ENCODE measurements around the gene THSD7B.

The THSD7B gene

DNA sequence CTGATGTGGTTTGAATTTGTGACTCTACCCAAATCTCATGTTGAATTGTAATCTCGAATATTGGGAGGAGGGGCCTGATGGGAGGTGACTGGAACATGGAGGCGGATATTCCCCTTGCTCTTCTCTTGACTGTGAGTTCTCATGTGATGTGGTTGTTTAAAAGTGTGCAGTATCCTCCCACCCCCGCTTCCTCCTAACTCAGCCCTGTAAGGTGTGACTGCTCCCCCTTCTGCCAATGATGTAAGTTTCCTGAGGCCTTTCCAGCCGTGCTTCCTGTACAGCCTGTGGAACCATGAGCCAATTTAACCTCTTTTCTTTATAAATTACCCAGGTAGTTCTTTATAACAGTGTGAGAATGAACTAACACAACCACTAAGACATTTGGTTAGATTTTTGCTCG, 458.4 kb downstream of the THSD7B start:
- TF ChIP-seq FOXP2 (optimal IDR thresholded peaks at IDR 0.05; ENCODE audit: control extremely low read depth, extremely low read length, insufficient read depth), result no peak
- no peak for TF ChIP-seq EZH2 (IDR thresholded peaks at IDR 0.05)
- TF ChIP-seq POLR2AphosphoS5 (IDR thresholded peaks at IDR 0.05; ENCODE audit: borderline replicate concordance, low read depth, low read length), result no peak
- Histone ChIP-seq H3K36me3 (ENCODE audit: insufficient read depth, low read length) (no peaks in the 10 kb centered on the region), H3K27ac (no peak overlapping the region), H3K9me3 (ENCODE audit: low read depth, low read length) (no peaks in the 10 kb centered on the region), H3K9ac (ENCODE audit: insufficient read length) (no peak overlapping the region), H3K4me3 (no peak overlapping the region)
- DNase-seq (ENCODE audit: low read depth, low spot score), result no peak

DNA sequence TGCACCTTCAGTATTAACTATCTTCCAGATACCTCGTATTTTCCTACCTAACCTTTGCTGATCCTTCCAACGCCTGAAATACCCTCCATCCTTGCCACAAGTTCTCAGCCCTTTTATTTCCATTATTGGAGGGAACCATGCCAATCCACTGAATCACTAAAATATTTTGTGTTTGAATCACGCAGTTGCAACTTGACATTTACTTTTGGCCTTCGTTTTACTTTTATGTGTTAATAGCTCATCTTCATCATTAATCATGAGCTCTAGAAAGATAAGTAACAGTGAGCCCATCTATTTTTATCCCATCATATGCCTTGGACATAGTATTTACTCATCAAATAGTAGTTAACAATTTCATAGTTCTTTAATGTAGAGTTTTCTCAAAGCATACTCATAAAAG, 463.2 kb downstream of the THSD7B start:
- no peaks in the 10 kb centered on the region for H3K9me3 ChIP-seq (ENCODE audit: low read depth, low read length)
- H3K36me3 ChIP-seq (ENCODE audit: insufficient read depth, low read length), result no peaks in the 10 kb centered on the region
- no peak for DNase-seq (ENCODE audit: low read depth, low spot score)
- TF ChIP-seq FOXP2 (optimal IDR thresholded peaks at IDR 0.05; ENCODE audit: control extremely low read depth, extremely low read length, insufficient read depth) (no peak), EZH2 (IDR thresholded peaks at IDR 0.05) (no peak), POLR2AphosphoS5 (IDR thresholded peaks at IDR 0.05; ENCODE audit: borderline replicate concordance, low read depth, low read length) (no peak)
- no peak overlapping the region for H3K4me3 ChIP-seq
- no peak overlapping the region for H3K9ac ChIP-seq (ENCODE audit: insufficient read length)
- no peak overlapping the region for H3K27ac ChIP-seq

DNA sequence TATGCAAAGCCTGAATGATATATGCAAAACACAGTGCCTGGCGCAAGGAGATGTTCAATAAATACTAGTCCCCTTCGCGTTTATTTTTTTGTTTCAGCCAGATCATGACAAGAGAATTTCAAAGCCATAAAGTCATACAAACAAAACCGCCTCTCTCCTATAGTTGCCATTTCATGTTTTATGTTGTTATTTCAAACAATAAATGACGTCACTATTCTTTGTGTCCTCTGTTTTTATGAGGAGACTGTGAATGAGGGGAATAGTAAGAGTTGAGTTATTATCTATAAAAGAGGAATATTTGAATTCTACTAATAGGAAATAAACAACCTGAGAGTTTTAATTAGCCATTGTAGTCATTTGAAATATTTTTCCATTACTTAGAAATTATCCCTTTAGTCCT, 464.5 kb downstream of the THSD7B start:
- no peak overlapping the region for H3K27ac ChIP-seq
- H3K9me3 ChIP-seq (ENCODE audit: low read depth, low read length), result no peaks in the 10 kb centered on the region
- TF ChIP-seq POLR2AphosphoS5 (IDR thresholded peaks at IDR 0.05; ENCODE audit: borderline replicate concordance, low read depth, low read length) (no peak), EZH2 (IDR thresholded peaks at IDR 0.05) (no peak), FOXP2 (optimal IDR thresholded peaks at IDR 0.05; ENCODE audit: control extremely low read depth, extremely low read length, insufficient read depth) (no peak)
- no peak overlapping the region for H3K4me3 ChIP-seq
- no peaks in the 10 kb centered on the region for H3K36me3 ChIP-seq (ENCODE audit: insufficient read depth, low read length)
- no peak for DNase-seq (ENCODE audit: low read depth, low spot score)
- no peak overlapping the region for H3K9ac ChIP-seq (ENCODE audit: insufficient read length)

DNA sequence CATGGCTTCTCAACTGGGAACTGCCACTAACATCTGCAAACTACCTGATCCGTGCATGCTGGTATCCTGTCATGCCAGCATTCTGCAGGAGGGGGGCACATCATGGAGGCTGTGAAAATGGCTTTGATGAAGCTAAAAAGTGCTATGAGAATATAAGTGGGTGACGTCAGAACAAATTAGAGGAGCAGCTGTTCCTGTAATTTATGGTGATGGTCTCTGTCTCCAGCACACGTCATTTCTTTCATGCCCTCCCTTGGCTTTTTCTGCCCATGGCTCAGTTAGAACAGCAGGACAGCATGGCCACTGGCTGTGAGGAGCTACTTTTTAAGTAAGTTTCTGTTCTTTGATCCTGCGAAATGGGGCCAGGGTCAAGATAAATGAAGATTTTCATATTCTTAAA, 466.3 kb downstream of the THSD7B start:
- no peak overlapping the region for H3K9ac ChIP-seq (ENCODE audit: insufficient read length)
- no peak overlapping the region for H3K4me3 ChIP-seq
- H3K36me3 ChIP-seq (ENCODE audit: insufficient read depth, low read length), result no peaks in the 10 kb centered on the region
- no peak for TF ChIP-seq FOXP2 (optimal IDR thresholded peaks at IDR 0.05; ENCODE audit: control extremely low read depth, extremely low read length, insufficient read depth)
- TF ChIP-seq EZH2 (IDR thresholded peaks at IDR 0.05), result no peak
- no peak for TF ChIP-seq POLR2AphosphoS5 (IDR thresholded peaks at IDR 0.05; ENCODE audit: borderline replicate concordance, low read depth, low read length)
- DNase-seq (ENCODE audit: low read depth, low spot score), result no peak
- H3K9me3 ChIP-seq (ENCODE audit: low read depth, low read length), result no peaks in the 10 kb centered on the region
- no peak overlapping the region for H3K27ac ChIP-seq

DNA sequence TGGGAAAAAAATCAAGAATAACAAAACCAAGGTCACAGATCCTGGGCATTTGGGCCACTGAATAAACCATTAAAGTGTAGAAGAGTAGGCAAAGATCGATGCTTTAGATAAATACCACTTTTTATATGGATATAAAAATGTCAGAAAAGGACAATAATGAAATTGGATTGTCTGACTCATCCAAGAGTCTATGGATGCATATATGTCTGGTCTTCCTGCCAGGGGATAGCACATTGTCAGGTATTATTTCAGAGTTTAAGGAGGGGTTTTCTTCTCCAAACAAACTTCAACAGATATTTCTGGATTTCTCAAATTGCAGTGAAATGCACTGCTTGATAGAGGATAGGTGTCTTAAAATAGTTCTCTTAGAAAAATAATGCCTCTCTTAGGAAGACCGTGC, 466.7 kb downstream of the THSD7B start:
- TF ChIP-seq FOXP2 (optimal IDR thresholded peaks at IDR 0.05; ENCODE audit: control extremely low read depth, extremely low read length, insufficient read depth) (no peak), POLR2AphosphoS5 (IDR thresholded peaks at IDR 0.05; ENCODE audit: borderline replicate concordance, low read depth, low read length) (no peak), EZH2 (IDR thresholded peaks at IDR 0.05) (no peak)
- Histone ChIP-seq H3K4me3 (no peak overlapping the region), H3K36me3 (ENCODE audit: insufficient read depth, low read length) (no peaks in the 10 kb centered on the region), H3K27ac (no peak overlapping the region), H3K9ac (ENCODE audit: insufficient read length) (no peak overlapping the region), H3K9me3 (ENCODE audit: low read depth, low read length) (no peaks in the 10 kb centered on the region)
- no peak for DNase-seq (ENCODE audit: low read depth, low spot score)

DNA sequence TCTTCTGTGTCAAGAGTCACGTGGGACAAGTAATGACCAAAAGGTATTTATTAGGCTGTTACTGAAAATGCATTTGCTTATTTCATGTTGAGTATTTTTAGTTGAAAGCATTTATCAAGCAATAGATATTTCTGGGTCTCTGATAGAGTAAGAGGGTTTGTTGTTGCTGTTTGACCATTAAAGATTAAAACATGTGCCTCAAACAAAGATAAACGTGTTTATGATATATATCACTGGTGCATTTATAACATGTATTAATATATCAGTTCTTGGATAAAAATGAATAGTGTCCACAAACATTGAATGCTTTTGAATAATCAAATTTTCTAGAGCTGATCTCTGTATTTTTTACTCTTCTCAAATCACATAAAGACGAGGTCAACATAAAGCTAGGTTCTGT, 467.7 kb downstream of the THSD7B start:
- Histone ChIP-seq H3K36me3 (ENCODE audit: insufficient read depth, low read length) (no peaks in the 10 kb centered on the region), H3K9ac (ENCODE audit: insufficient read length) (no peak overlapping the region), H3K9me3 (ENCODE audit: low read depth, low read length) (no peaks in the 10 kb centered on the region), H3K4me3 (no peak overlapping the region), H3K27ac (no peak overlapping the region)
- TF ChIP-seq FOXP2 (optimal IDR thresholded peaks at IDR 0.05; ENCODE audit: control extremely low read depth, extremely low read length, insufficient read depth), result no peak
- TF ChIP-seq POLR2AphosphoS5 (IDR thresholded peaks at IDR 0.05; ENCODE audit: borderline replicate concordance, low read depth, low read length), result no peak
- TF ChIP-seq EZH2 (IDR thresholded peaks at IDR 0.05), result no peak
- DNase-seq (ENCODE audit: low read depth, low spot score), result no peak

DNA sequence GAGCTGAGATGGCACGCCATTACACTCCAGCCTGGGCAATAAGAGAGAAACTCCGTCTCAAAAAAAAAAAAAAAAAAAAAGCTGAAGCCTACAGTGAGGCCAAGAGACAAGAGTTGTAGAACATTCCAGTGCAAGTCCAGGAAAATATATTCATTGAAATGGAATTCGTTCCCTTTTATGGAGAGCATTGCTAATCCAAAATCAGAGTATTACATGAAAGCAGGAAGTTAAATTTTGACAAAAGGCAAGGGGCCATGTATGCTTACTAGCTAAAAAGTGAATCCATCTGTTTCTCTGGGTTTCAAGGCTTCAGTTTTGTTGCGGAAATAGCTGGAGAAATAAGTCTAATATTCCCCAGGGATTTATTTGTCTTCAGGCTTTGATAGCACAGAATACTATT, 471.7 kb downstream of the THSD7B start:
- Histone ChIP-seq H3K4me3 (no peak overlapping the region), H3K9ac (ENCODE audit: insufficient read length) (no peak overlapping the region), H3K36me3 (ENCODE audit: insufficient read depth, low read length) (no peaks in the 10 kb centered on the region), H3K27ac (no peak overlapping the region), H3K9me3 (ENCODE audit: low read depth, low read length) (no peaks in the 10 kb centered on the region)
- TF ChIP-seq FOXP2 (optimal IDR thresholded peaks at IDR 0.05; ENCODE audit: control extremely low read depth, extremely low read length, insufficient read depth) (no peak), POLR2AphosphoS5 (IDR thresholded peaks at IDR 0.05; ENCODE audit: borderline replicate concordance, low read depth, low read length) (no peak), EZH2 (IDR thresholded peaks at IDR 0.05) (no peak)
- no peak for DNase-seq (ENCODE audit: low read depth, low spot score)

DNA sequence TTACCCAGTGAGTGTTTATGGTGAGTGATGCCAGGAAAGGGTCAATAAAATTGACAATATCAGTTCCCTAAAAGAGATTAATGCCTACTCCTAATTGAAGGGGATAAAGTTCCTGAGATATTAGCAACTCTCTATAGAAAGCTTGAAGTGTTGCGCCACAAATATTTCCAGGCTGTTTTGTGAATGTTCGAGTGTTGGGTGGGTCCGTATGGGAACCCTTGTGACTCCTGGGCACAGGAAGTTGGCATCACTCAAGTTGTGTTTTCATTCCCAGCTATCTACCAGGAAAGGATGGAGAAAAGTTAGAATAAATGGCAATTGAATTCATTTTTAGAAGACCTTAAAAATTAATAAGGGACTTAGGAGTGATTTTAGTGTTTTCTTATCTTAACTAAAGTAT, 472.7 kb downstream of the THSD7B start:
- H3K36me3 ChIP-seq (ENCODE audit: insufficient read depth, low read length), result no peaks in the 10 kb centered on the region
- H3K9ac ChIP-seq (ENCODE audit: insufficient read length), result no peak overlapping the region
- DNase-seq (ENCODE audit: low read depth, low spot score), result no peak
- no peak overlapping the region for H3K4me3 ChIP-seq
- H3K27ac ChIP-seq, result no peak overlapping the region
- TF ChIP-seq POLR2AphosphoS5 (IDR thresholded peaks at IDR 0.05; ENCODE audit: borderline replicate concordance, low read depth, low read length) (no peak), EZH2 (IDR thresholded peaks at IDR 0.05) (no peak), FOXP2 (optimal IDR thresholded peaks at IDR 0.05; ENCODE audit: control extremely low read depth, extremely low read length, insufficient read depth) (no peak)
- H3K9me3 ChIP-seq (ENCODE audit: low read depth, low read length), result no peaks in the 10 kb centered on the region

DNA sequence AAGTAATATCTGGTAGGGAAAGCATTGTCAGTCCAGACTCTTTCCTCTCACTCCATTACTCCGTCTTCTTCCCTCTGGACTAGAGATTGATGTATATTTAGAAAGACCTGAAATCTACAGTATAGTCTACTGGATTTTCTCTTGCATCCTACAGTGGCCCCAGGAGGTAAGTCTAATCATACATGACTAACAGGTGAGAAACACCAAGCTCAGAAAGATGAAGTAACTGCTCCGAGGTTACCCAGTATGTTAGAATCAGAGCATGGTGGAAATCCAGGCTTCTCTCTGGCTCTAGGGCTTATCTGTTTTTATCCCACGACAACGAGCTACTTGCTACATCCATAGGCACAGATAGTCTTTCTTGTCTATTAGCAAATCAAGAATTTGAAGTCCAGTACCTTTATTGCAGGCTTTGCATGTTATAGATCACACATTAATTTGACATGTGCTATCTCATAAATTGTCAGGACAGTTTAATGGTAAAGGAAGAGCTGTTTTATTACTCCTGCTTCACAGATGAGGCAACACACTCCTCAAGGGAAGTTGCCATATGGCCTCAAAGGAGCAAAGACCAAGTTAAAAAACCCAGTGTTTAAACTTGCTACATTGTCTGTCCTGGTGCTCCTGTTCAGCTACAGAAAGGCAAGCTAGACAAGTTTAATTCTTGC, 484.3 kb downstream of the THSD7B start:
- no peak overlapping the region for H3K27ac ChIP-seq
- TF ChIP-seq EZH2 (IDR thresholded peaks at IDR 0.05) (no peak), POLR2AphosphoS5 (IDR thresholded peaks at IDR 0.05; ENCODE audit: borderline replicate concordance, low read depth, low read length) (no peak), FOXP2 (optimal IDR thresholded peaks at IDR 0.05; ENCODE audit: control extremely low read depth, extremely low read length, insufficient read depth) (no peak)
- no peaks in the 10 kb centered on the region for H3K9me3 ChIP-seq (ENCODE audit: low read depth, low read length)
- H3K9ac ChIP-seq (ENCODE audit: insufficient read length), result no peak overlapping the region
- H3K36me3 ChIP-seq (ENCODE audit: insufficient read depth, low read length), result no peaks in the 10 kb centered on the region
- DNase-seq (ENCODE audit: low read depth, low spot score), result no peak
- H3K4me3 ChIP-seq, result no peak overlapping the region
